Renal pelvis (tissue), 4 donors: Measurements from ENCODE around the gene PLIN4. TPM values are rescaled to one million over a fixed set of nuclear protein-coding genes. Genes with fewer than 3 reads are reported as not detected.

Source experiments
- DNase-seq: peaks from one replicate; pipeline ENCODE4 v3.0.0-alpha.2; 2013
- polyA plus RNA-seq, 3 donors: library from polyadenylated mRNA; unstranded; fragments of 120-200 nt; gene quantifications; one replicate each; pipeline ENCODE4 v1.2.1, GENCODE V29; 2013; ENCODE audit not compliant: insufficient read length in 3 of 3

Gene PLIN4
- polyA plus RNA-seq, 3 donors, result 1.1 to 1.5 (median 1.4) TPM

GRCh38 chr19:4507804-4508203 is 10.5 kb downstream of the PLIN4 start:
- no peak for DNase-seq

- no peak for DNase-seq
Measured at GRCh38 chr19:4507150-4507452, 11.2 kb downstream of the PLIN4 start.

- no peak for DNase-seq
Measured at GRCh38 chr19:4506449-4507149, 11.7 kb downstream of the PLIN4 start.

DNA sequence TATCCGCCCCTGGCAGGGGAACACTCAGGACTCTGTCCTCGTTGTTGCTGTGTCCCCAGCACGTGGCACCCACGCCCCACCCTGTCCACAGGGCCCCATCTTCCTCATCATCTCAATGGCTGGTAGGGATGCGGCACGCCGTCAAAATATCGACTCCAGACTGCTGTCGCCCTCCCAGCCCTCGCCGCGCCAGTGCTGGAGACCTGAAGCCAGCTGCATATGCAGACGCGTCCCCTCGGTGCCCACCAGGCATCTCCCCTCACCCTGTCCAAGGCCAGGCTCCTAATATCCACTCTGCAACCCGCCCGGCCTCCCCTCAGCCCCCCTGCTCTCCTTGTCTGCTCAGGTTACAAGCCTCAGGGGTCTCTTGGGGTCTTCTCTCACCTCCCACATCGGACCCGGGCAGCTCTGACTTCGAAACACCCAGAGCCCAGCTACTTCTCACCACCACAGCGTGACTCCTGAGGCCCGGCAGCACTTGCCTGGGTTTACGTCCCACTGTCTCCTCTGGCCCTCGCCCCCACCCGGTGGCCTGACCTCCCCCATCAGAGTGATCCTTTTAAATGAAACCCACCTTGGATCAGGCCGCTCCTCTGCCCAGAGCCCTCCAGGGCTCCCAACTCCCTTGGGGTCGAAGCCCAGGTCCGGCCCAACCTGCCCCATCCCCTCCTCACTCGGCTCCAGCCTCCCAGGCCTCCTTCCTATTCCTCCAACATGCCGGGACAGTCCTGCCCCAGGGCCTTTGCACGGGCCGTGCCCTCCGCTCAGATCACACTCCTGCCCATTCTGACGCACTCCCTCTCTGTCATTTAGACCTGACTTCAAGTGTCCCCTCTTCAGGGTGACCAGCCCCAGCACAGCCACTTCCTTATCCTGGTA is 12.5 kb downstream of the PLIN4 start:
- no peak for DNase-seq

DNA sequence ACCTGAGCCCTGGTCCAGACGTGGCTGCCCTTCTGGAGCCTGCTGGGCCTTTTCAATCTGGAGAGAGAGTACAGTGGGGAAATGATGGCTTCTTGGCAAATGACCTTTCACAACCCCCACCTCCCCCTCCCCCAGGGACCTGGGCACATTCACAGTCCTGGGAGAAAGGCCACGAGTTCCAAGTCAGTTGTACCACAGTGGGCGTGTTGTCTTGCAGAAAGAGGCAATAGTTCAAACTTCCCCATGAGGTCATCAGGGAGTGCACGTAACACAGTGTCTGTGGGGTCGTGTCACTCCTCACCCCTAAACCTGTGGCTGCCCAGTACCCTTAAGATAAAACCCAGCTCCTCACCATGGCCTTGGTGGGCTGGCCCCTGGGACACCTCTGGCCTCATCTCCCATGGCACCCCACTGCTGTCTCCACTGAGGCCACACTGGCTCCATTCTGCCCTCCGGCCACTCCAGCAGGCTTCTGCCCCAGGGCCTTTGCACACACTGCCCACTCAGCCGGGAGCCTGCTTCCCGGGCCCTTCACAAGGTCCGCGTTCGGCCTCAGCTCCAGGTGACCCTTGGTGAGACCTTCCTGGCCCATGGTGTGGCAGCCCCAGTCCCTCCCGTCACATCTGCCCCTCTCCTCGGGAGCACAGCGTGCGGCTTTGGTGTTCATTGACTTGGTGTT is 13.3 kb downstream of the PLIN4 start:
- DNase-seq, result no peak

DNA sequence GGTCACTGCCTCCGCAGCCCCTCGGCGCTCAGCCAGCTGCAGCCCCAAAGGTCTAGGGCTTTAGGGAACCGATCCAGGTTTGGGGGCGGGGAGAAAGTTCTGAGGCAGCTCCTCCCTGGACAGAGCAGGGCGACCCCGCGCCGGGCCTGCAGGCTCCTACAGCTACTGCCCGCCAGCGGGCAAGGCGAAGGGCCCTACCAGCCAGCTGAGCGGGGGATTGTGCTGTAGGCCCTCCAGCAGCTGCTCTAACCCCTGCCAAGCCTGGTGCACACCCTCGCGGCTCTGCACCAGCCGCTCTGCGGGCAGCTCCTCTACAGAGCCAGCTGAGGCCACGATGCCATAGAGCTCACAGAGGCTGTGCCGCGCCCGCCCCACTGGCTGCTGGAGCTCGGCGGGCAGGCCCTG is 14.0 kb downstream of the PLIN4 start:
- DNase-seq, result no peak

DNA sequence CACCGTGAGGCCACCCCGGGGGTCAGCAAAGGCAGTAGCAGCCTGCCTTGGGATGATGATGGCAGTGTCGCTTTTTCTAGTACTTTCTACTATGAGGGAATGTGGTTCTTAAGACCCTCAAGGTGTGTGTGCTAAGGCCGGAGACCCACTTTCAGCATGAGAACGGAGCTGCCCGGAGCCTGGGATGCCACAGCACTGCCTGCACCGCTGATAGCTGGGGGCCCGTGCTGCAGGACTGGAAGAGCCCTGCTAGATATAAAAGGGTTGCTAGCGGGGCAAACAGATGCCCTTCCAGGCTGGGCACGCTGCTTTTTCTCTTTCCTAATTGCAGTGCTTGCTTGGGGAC is 14.5 kb downstream of the PLIN4 start:
- DNase-seq, result no peak

DNA sequence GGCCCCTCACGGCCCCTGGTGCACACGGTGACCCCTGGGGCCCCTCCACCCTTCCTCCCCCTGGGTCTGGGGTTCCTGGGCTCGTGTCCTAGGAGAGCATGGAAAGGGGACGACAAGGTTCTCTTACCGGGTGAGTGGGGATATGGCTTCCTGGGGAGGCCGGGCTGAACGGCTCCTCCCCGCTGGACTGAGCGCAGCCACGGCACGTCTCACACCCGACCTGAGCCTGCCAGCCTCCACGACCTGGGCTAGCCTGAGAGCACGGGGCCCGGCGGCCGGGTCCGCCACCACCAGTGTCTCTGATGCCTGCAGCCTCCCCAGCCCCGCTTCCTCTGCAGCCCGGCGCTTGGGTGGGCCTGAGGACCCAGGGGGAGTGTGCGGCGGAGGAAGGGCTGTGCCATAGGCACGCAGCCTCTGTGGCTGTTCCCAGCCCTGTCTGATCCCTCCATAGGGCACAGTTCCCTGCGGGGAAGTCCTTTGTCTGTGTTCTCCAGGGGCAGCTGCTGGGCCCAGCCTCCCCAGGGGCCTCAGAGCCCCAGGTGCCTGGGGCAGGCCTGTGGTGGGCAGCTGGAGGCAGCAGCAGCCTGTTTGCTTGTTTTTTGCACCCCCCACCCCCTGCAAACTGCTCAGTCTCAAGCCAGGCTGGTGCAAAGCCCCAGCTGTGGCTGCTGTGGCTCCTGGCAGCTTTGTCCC is 15.0 kb downstream of the PLIN4 start:
- DNase-seq, result no peak

DNA sequence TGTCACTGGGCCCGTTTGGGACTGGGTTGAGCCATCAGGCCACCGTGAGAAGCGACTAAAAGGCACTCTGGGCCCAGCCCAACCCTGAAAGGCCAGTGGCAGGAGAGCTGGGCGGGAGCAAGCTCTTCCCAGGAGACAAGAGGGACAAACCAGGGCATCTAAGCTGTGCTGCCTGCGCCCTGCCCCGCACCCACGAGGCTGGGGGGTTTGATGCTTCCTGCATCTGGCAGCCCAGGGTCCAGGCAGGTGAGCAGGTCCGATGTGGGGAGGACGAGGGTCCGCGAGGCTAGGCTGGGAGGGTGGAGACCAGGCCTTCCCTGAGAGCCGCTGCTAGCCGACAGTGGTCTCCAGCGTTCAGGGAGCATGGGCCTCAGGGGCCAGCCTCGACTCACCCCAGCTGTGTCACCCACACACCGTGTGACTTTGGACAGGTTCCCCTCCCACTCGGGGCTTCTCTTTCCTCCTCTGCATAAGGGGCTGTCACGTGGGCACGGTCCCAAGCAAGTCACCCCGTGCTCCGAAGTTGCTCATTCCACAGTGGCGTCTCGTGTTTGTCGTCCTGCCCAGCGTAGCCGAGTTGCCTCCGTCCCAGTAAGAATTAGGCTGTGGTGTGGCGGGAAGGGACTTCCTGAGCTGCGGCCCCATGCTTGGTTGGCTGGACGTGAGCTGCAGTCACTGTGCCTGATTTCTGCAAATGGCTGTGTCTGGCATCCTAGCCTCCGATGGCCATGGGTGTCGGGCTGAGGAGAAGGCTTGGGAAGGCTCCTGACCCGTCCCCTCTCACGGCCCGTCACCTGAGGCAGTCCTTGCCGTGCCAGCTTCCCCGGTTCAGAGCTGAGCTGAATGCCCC is 15.8 kb downstream of the PLIN4 start:
- no peak for DNase-seq

DNA sequence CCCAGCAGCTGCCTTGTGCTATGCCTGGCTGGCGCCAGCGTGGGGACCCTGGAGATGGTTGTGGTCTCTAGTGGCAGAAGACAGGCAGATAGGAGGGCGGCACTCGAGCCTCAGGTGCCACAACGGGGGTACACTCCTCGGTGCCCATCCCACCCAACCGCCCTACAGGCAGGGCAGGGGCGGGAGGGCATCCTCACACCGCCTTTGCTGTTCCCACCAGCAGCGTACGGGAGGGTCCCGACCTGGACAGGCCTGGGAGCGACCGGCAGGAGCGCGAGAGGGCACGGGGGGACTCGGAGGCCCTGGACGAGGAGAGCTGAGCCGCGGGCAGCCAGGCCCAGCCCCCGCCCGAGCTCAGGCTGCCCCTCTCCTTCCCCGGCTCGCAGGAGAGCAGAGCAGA is 16.6 kb downstream of the PLIN4 start:
- no peak for DNase-seq

- DNase-seq, result no peak
Measured at GRCh38 chr19:4500841-4501591, 17.3 kb downstream of the PLIN4 start.

DNA sequence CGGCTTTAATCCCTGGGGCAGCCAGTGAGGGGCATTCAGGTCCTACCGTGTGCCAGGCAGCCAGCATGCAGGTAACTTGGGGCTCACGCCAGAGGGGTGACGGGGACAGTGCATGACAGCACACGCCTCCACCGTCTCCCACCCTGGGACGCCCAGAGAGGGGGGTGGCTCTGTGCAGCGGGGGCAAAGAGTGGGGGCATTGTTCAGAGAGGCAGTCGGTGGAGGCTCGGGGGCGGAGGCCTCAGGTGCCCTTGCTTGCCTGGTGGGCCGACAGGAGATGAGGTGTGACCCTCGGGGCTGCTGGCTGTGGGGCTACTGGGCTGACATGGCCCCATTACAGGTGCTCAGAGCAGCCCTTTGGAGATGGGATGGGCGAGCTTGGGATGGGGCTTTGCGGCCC is 18.4 kb downstream of the PLIN4 start:
- no peak for DNase-seq

GRCh38 chr19:4499318-4499717 is 19.0 kb downstream of the PLIN4 start:
- DNase-seq, result no peak

GRCh38 chr19:4498694-4499093 is 19.6 kb downstream of the PLIN4 start:
- DNase-seq, result no peak

DNA sequence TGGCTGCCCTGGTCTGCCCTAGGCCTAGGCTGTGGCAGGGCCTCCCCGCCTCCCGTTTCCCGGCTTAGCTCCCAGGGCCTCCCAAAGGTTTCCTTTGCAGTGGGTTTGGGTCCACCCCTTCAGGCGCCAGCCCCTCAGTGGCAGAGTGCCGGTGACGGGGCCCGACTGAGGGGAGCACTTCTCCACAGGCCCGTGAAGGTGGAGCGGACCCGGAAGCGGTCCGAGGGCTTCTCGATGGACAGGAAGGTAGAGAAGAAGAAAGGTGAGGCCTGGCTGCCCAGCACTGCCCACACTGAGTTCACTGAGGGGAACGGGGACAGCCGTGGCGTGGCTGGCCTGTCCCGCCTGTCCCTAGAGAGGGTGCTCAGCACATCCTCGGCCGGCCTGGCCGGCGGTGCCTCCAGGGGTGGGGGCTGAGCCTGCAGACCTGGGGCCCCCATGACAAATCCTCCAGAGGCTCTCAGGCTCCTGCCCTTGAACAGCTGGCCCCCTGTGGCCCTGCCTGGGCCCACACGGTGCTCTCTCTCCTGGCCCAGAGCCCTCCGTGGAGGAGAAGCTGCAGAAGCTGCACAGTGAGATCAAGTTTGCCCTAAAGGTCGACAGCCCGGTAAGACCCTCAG is 20.4 kb downstream of the PLIN4 start:
- no peak for DNase-seq

GRCh38 chr19:4496304-4496703 is 22.0 kb downstream of the PLIN4 start:
- no peak for DNase-seq

DNA sequence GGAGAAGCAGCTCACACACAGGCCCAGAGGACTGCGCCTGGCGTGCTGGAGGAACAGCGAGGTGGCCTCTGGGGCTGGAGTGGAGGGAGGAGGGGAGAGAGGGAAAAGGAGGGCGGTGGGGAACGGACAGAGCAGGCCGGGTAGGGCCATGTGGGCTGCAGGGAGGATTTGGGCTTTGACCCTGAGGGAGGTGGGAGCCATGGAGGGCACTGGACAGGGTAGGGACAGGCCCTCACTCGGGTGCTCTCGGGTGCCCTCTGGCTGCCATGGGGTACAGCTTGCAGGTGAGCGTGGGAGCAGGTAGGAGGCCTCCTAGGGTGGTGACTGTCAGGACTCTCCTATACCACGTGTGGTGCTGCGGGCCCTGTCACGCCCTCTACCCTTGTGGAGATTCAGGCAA is 22.8 kb downstream of the PLIN4 start:
- DNase-seq, result no peak

GRCh38 chr19:4494691-4495064 is 23.6 kb downstream of the PLIN4 start:
- no peak for DNase-seq

DNA sequence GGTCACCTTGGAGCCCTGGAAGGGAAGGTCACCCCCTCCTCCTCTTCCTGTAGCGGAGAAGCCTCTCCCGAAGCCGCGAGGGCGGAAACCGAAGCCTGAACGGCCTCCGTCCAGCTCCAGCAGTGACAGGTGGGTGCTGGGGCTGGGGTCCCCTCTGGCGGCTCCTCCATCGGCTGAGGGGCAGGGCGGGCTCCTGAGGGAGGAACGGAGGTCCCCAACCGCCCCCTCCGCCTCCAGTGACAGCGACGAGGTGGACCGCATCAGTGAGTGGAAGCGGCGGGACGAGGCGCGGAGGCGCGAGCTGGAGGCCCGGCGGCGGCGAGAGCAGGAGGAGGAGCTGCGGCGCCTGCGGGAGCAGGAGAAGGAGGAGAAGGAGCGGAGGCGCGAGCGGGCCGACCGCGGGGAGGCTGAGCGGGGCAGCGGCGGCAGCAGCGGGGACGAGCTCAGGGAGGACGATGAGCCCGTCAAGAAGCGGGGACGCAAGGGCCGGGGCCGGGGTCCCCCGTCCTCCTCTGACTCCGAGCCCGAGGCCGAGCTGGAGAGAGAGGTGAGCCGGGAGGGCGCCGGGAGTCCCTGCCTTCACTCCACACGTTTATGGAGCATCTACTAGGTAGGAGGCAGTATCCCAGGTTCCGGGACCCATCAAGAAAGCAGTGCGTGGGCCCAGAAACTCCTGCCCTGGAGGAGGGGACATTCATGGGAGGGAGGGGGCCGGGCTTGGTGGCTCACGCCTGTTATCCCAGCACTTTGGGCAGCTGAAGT is 24.2 kb downstream of the PLIN4 start:
- no peak for DNase-seq
